Fibroblast of lung (primary cell): ENCODE data around the gene FIS1.
"Not testable (repeated sequence)": the region's sequence is repeated elsewhere in the genome, so short reads cannot be mapped to it uniquely, and the experiment has no call there.

Experiments
- CTCF ChIP-seq, 2 donors: IDR thresholded peaks in 1 of 2; conservative IDR thresholded peaks in 1 of 2; 1 replicate in 1 of 2; 2 replicates in 1 of 2; pipeline ENCODE4 v1.5.1; 2011 to 2012; ENCODE audit warnings: low read length in 2 of 2, control low read depth in 1 of 2, inconsistent platforms in 1 of 2, low read depth in 1 of 2, mild to moderate bottlenecking in 1 of 2
- EZH2 ChIP-seq: IDR thresholded peaks from 2 replicates; pipeline ENCODE4 v1.5.1; 2012; ENCODE audit warnings: low read length, control low read depth, mild to moderate bottlenecking; ENCODE audit errors: missing control alignments

- not testable (repeated sequence) for TF ChIP-seq CTCF (conservative IDR thresholded peaks at IDR 0.05 in 1 of 2, IDR thresholded peaks at IDR 0.05 in 1 of 2; ENCODE audit: low read depth in 1 of 2, low read length in 2 of 2); EZH2
These were observed 48.5 kb upstream of the FIS1 start for GRCh38 chr7:101293069-101294021.
